Smooth muscle cell (in vitro differentiated cells): ENCODE measurements around the gene SORBS1. TPM values are rescaled to one million over a fixed set of nuclear protein-coding genes. Genes with fewer than 3 reads are reported as not detected.

Experiments used
- DNase-seq: peaks from one replicate; lab custom pipeline; 2025; ENCODE audit not compliant: unreplicated experiment; lab: John Stamatoyannopoulos, UW
- H2AFZ ChIP-seq: fragments of 200-600 bp; sonication (generic); 2 replicates; pipeline ENCODE4 v1.6.0; 2016; ENCODE audit warnings: antibody characterized with exemption, low read depth, mild to moderate bottlenecking
- H3F3A ChIP-seq: fragments of 200-600 bp; sonication (generic); 2 replicates; pipeline ENCODE4 v1.6.0; 2017; ENCODE audit warnings: antibody characterized with exemption, low read depth
- H3K27ac ChIP-seq: fragments of 200-600 bp; sonication (generic); 2 replicates; pipeline ENCODE4 v1.5.1; 2016; ENCODE audit warnings: low read depth, mild to moderate bottlenecking
- H3K27me3 ChIP-seq: fragments of 200-600 bp; sonication (generic); 2 replicates; pipeline ENCODE4 v1.6.1; 2016; ENCODE audit warnings: low read depth, mild to moderate bottlenecking
- H3K36me3 ChIP-seq: fragments of 200-600 bp; sonication (generic); 2 replicates; pipeline ENCODE4 v1.5.1; 2016; ENCODE audit warnings: low read depth
- H3K4me1 ChIP-seq: fragments of 200-600 bp; sonication (generic); 2 replicates; pipeline ENCODE4 v1.5.1; 2016; ENCODE audit warnings: low read depth
- H3K4me2 ChIP-seq: fragments of 200-600 bp; sonication (generic); 2 replicates; pipeline ENCODE4 v1.6.0; 2016; ENCODE audit warnings: mild to moderate bottlenecking
- H3K4me3 ChIP-seq: fragments of 200-600 bp; sonication (generic); 2 replicates; pipeline ENCODE4 v1.5.1; 2016; ENCODE audit warnings: mild to moderate bottlenecking
- H3K79me2 ChIP-seq: fragments of 200-600 bp; sonication (generic); 2 replicates; pipeline ENCODE4 v1.6.0; 2016; ENCODE audit warnings: low read depth, mild to moderate bottlenecking
- H3K9ac ChIP-seq: fragments of 200-600 bp; sonication (generic); 2 replicates; pipeline ENCODE4 v1.6.0; 2016; ENCODE audit warnings: low read depth
- H3K9me3 ChIP-seq: fragments of 200-600 bp; sonication (generic); replicated peaks from 2 replicates; pipeline ENCODE4 v1.5.1; 2016; ENCODE audit warnings: low read depth
- H4K20me1 ChIP-seq: fragments of 200-600 bp; sonication (generic); 2 replicates; pipeline ENCODE4 v1.6.0; 2016; ENCODE audit warnings: low read depth
- WGBS: methylation state at CpG from one replicate; pipeline ENCODE4 v1.1.7; 2016; ENCODE audit warnings: low lambda C conversion rate; 5-methylcytosine and 5-hydroxymethylcytosine counted together
- polyA plus RNA-seq: library from polyadenylated mRNA; unstranded; fragments of >200 nt; fragmentation: Nextera tagmentation; extraction: Ambion mirVana; gene quantifications from 2 replicates; pipeline ENCODE4 v1.2.1, GENCODE V29; 2016
- total RNA-seq: library from RNA; depleted of rRNA; stranded (reverse); fragments of >200 nt; gene quantifications from 2 replicates; pipeline ENCODE4 v1.2.3, GENCODE V29; 2014
- TF ChIP-seq, protein P1 (sequence below): fragments of 200-600 bp; sonication (generic); IDR thresholded peaks from 2 replicates; pipeline ENCODE4 v1.5.1; 2017; ENCODE audit warnings: borderline replicate concordance, mild to moderate bottlenecking, antibody characterized with exemption; ENCODE audit not compliant: insufficient read depth, poor library complexity, severe bottlenecking

Gene SORBS1
- total and polyA plus RNA-seq, 2 experiments from 2014 or later = 14.6 to 21.0 TPM

DNA sequence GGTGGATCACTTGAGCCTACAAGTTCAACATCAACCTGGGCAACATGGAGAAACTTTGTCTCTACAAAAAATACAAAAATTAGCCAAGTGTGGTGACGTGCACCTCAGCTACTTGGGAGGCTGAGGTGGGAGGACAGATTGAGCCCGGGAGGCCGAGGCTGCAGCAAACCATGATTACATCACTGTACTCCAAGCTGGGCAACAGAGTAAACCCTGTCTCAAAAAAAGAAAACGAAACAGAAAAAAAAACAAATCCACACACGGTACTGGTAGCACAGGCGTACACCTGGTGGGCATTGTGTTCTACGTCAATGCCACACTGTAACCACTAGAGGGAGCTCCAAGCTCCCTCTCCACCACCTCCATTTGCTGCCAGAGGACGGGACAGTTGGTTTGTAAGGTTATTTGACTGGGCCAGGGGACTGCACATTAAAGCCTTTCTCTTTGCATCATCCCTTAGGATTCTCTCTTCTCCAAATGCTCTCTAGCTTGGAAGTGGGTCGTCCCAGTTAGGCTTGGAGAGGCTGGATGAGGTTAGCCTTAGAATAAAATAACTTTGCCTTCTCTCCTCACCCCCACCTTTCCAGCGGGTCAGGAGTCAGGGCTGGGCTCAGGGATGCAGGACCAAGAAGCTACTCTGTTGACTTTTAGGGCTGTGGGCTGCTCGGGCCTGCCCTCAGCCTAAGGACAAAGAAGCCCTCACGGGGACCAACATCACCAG, 130.8 kb downstream of the SORBS1 start:
- TF ChIP-seq, protein P1, sequence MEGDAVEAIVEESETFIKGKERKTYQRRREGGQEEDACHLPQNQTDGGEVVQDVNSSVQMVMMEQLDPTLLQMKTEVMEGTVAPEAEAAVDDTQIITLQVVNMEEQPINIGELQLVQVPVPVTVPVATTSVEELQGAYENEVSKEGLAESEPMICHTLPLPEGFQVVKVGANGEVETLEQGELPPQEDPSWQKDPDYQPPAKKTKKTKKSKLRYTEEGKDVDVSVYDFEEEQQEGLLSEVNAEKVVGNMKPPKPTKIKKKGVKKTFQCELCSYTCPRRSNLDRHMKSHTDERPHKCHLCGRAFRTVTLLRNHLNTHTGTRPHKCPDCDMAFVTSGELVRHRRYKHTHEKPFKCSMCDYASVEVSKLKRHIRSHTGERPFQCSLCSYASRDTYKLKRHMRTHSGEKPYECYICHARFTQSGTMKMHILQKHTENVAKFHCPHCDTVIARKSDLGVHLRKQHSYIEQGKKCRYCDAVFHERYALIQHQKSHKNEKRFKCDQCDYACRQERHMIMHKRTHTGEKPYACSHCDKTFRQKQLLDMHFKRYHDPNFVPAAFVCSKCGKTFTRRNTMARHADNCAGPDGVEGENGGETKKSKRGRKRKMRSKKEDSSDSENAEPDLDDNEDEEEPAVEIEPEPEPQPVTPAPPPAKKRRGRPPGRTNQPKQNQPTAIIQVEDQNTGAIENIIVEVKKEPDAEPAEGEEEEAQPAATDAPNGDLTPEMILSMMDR = peak; percentile 96
- H3K9ac ChIP-seq = no peak overlapping the region
- H4K20me1 ChIP-seq = no peaks in the 10 kb centered on the region
- H3K79me2 ChIP-seq = no peaks in the 10 kb centered on the region
- no peak overlapping the region for H2AFZ ChIP-seq
- H3K9me3 ChIP-seq = no peaks in the 10 kb centered on the region
- no peaks in the 10 kb centered on the region for H3K4me1 ChIP-seq
- H3K27me3 ChIP-seq = no peaks in the 10 kb centered on the region
- no peaks in the 10 kb centered on the region for H3F3A ChIP-seq
- DNase-seq = no peak
- no peak overlapping the region for H3K4me2 ChIP-seq
- H3K4me3 ChIP-seq = no peak overlapping the region
- no peak overlapping the region for H3K27ac ChIP-seq
- 45% methylated on average over 12 of the region's 12 CpGs for WGBS
- no peaks in the 10 kb centered on the region for H3K36me3 ChIP-seq

DNA sequence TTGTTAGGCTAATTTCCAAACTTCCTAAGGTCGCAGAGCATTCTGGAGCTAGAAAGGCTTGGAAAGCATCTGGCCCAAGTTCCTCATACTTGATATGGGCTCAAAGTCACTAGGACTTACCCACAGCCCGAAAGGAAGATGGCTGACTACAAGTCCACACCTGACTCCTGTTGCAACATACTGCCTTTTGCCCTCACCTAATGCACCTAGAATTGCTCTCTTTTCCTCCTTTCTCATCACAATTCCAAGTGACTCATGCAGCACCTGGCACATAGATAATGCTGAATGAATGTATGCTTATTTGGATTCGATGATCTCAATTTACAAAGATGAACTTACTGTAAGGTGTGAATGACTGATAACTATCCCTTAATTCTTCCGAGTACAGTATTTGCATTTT, 131.5 kb downstream of the SORBS1 start:
- TF ChIP-seq, protein P1 = no peak
- Histone ChIP-seq H3K79me2 (no peaks in the 10 kb centered on the region), H3F3A (no peaks in the 10 kb centered on the region), H3K27me3 (no peaks in the 10 kb centered on the region), H3K9ac (no peak overlapping the region), H4K20me1 (no peaks in the 10 kb centered on the region), H3K27ac (no peak overlapping the region), H3K4me2 (no peak overlapping the region), H3K4me3 (no peak overlapping the region), H3K36me3 (no peaks in the 10 kb centered on the region), H3K9me3 (no peaks in the 10 kb centered on the region), H2AFZ (no peak overlapping the region), H3K4me1 (no peaks in the 10 kb centered on the region)
- no peak for DNase-seq
- WGBS = 90% methylated on average over 4 of the region's 4 CpGs

DNA sequence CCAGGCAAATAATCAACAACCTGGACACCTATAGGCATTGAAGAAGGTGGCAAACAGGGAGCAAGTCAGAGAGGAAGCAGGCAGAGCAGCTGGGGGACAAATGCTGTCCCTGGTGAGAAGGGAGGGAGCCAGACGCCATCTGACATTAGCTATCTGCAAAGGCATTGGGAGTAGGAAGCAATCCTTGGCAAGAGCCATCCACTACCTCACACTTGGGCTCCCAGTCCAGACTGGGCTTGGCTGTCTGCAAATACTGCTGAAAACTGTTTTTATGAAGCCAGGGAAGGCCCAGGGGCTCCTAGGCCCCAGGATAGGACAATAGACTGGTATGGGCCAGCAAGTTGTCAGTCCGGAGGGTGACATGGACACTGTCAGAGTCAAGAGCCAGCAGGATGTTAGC, 132.5 kb downstream of the SORBS1 start:
- TF ChIP-seq, protein P1 = no peak
- Histone ChIP-seq H3F3A (no peaks in the 10 kb centered on the region), H3K27me3 (no peaks in the 10 kb centered on the region), H3K4me3 (no peak overlapping the region), H3K27ac (no peak overlapping the region), H3K9ac (no peak overlapping the region), H2AFZ (no peak overlapping the region), H3K4me1 (no peaks in the 10 kb centered on the region), H3K4me2 (no peak overlapping the region), H3K79me2 (no peaks in the 10 kb centered on the region), H4K20me1 (no peaks in the 10 kb centered on the region), H3K36me3 (no peaks in the 10 kb centered on the region), H3K9me3 (no peaks in the 10 kb centered on the region)
- no peak for DNase-seq
- WGBS = 93% methylated on average over 2 of the region's 2 CpGs

DNA sequence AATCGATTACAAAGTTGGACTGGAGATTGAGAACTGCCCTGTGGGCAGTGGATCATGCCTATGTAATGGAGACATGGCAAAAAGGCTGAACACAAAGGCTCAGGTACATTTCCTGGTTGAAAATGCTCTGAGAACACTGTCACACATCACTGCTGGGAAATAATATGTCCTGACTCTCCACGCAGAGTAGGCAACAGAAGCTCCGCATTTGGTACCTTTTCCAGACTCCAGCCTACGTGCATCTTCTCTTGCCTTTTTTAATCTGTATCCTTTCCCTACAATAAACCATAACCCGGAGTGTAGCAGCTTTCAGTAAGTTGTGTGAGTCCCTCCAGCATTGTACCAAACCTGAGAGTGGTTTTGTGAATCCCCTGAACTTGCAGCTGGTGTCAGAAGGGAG, 134.7 kb downstream of the SORBS1 start:
- Histone ChIP-seq H4K20me1 (no peaks in the 10 kb centered on the region), H3K4me2 (no peak overlapping the region), H3F3A (no peaks in the 10 kb centered on the region), H3K9ac (no peak overlapping the region), H3K4me1 (no peaks in the 10 kb centered on the region), H3K79me2 (no peaks in the 10 kb centered on the region), H2AFZ (no peak overlapping the region), H3K27me3 (no peaks in the 10 kb centered on the region), H3K4me3 (no peak overlapping the region), H3K36me3 (no peaks in the 10 kb centered on the region), H3K9me3 (no peaks in the 10 kb centered on the region), H3K27ac (no peak overlapping the region)
- 81% methylated on average over 5 of the region's 5 CpGs for WGBS
- TF ChIP-seq, protein P1 = no peak
- no peak for DNase-seq
